K562 (cell line): ENCODE measurements around the gene CREB3L4. TPM values are rescaled to one million over a fixed set of nuclear protein-coding genes. Genes with fewer than 3 reads are reported as not detected.
A peak's percentile ranks its signal among the peaks of the same experiment; 100 is the strongest.

Experiments
- DMBX1 ChIP-seq: fragments of 250-450 bp; sonication (Bioruptor Pico); IDR thresholded peaks from 2 replicates; pipeline ENCODE4 v1.8.0; 2022; ENCODE audit warnings: inconsistent platforms, mild to moderate bottlenecking, moderate library complexity, borderline replicate concordance
- FOSL1 ChIP-seq: fragments of 200-800 bp; sonication (Bioruptor generic); conservative IDR thresholded peaks from 2 replicates; pipeline ENCODE4 v1.6.1; 2016; ENCODE audit warnings: missing genetic modification characterization, missing compliant biosample characterization
- HMGN3 ChIP-seq: IDR thresholded peaks from 2 replicates; pipeline ENCODE4 v1.6.1; 2011; ENCODE audit warnings: borderline replicate concordance, low read depth, mild to moderate bottlenecking, mixed read lengths, low read length; ENCODE audit not compliant: insufficient read length; ENCODE audit errors: extremely low read depth
- ILK ChIP-seq: fragments of 450-650 bp; IDR thresholded peaks from 2 replicates; pipeline ENCODE4 v1.6.1; 2016; ENCODE audit warnings: missing genetic modification characterization, low read depth, mild to moderate bottlenecking, missing compliant biosample characterization, moderate library complexity, borderline replicate concordance
- MBD1 ChIP-seq: fragments of 250-450 bp; sonication (Bioruptor Pico); IDR thresholded peaks from 2 replicates; pipeline ENCODE4 v1.8.0; 2022; ENCODE audit warnings: inconsistent platforms
- POLR2A ChIP-seq: fragments of 450-650 bp; conservative IDR thresholded peaks from 2 replicates; pipeline ENCODE4 v1.6.1; 2016
- POLR2AphosphoS2 ChIP-seq: IDR thresholded peaks from 2 replicates; pipeline ENCODE4 v1.6.1; 2012; ENCODE audit warnings: low read length, improper control_type of control experiment
- PRDM10 ChIP-seq: fragments of 450-650 bp; IDR thresholded peaks from 2 replicates; pipeline ENCODE4 v1.6.1; 2018; ENCODE audit not compliant: partially characterized antibody
- PREB ChIP-seq: sonication (generic); formaldehyde crosslinking; IDR thresholded peaks from 2 replicates; pipeline ENCODE4 v1.8.1; 2023; ENCODE audit warnings: mild to moderate bottlenecking, missing genetic modification reagents
- RHOXF2B ChIP-seq: fragments of 250-450 bp; sonication (Bioruptor Pico); conservative IDR thresholded peaks from 2 replicates; pipeline ENCODE4 v1.5.1; 2021
- SETDB1 ChIP-seq: IDR thresholded peaks from one replicate; pipeline ENCODE4 v1.6.1; 2012; ENCODE audit warnings: low read length, control low read depth, inconsistent platforms
- SUPT5H ChIP-seq: fragments of 450-650 bp; IDR thresholded peaks from 2 replicates; pipeline ENCODE4 v1.6.1; 2016
- THAP7 ChIP-seq: fragments of 250-450 bp; sonication (Bioruptor Pico); IDR thresholded peaks from 2 replicates; pipeline ENCODE4 v1.5.0; 2021
- XRCC5 ChIP-seq: fragments of 200-400 bp; formaldehyde crosslinking; IDR thresholded peaks from 2 replicates; pipeline ENCODE4 v1.6.1; 2017; ENCODE audit warnings: low read depth, mild to moderate bottlenecking, low read length
- ZBTB33 ChIP-seq: sonication (generic); formaldehyde crosslinking; IDR thresholded peaks from 2 replicates; pipeline ENCODE4 v1.8.1; 2023; ENCODE audit warnings: mild to moderate bottlenecking, missing genetic modification reagents
- ZFPM2 ChIP-seq: fragments of 250-450 bp; sonication (Bioruptor Pico); IDR thresholded peaks from 2 replicates; pipeline ENCODE4 v1.5.1; 2022; ENCODE audit warnings: mild to moderate bottlenecking
- ZFX ChIP-seq: sonication (generic); formaldehyde crosslinking; IDR thresholded peaks from 2 replicates; pipeline ENCODE4 v1.8.0; 2022; ENCODE audit warnings: mild to moderate bottlenecking, missing genetic modification reagents, moderate library complexity
- ZKSCAN1 ChIP-seq: fragments of 150-350 bp; IDR thresholded peaks from 2 replicates; pipeline ENCODE4 v1.6.1; 2016; ENCODE audit warnings: low read depth, low read length
- ZNF23 ChIP-seq: fragments of 250-450 bp; sonication (Bioruptor Pico); IDR thresholded peaks from 2 replicates; pipeline ENCODE4 v1.4.0; 2020; ENCODE audit warnings: mild to moderate bottlenecking
- ZNF707 ChIP-seq: fragments of 250-450 bp; sonication (Bioruptor Pico); conservative IDR thresholded peaks from 2 replicates; pipeline ENCODE4 v1.8.0; 2022; ENCODE audit warnings: inconsistent platforms, mild to moderate bottlenecking, moderate library complexity
- ZNF785 ChIP-seq: fragments of 250-450 bp; sonication (Bioruptor Pico); IDR thresholded peaks from 2 replicates; pipeline ENCODE4 v1.4.0; 2020; ENCODE audit warnings: mild to moderate bottlenecking
- polyA plus RNA-seq, 8 experiments: library from polyadenylated mRNA; depleted of rRNA in 4 of 8; stranded (reverse) in 5 of 8; unstranded in 3 of 8; fragments of >200 nt; fragmentation: Nextera tagmentation in 2 of 8; fragmentation: Illumina TruSeq in 1 of 8; extraction: Ambion mirVana in 2 of 8; extraction: Trizol in 1 of 8; gene quantifications; 2 replicates each; pipeline versions ENCODE4 v1.2.1 to v1.2.3, GENCODE V29; 2011 to 2014; ENCODE audit warnings: inconsistent platforms in 1 of 8, missing spikeins in 1 of 8
- total RNA-seq, 7 experiments: library from RNA; depleted of rRNA in 6 of 7; stranded (reverse); fragments of >200 nt in 6 of 7; fragmentation: Illumina TruSeq in 2 of 7; extraction: Trizol in 2 of 7; gene quantifications; 2 replicates each; pipeline versions ENCODE4 v1.2.1 to v1.2.3, GENCODE V29; 2011 to 2021; ENCODE audit warnings: low replicate concordance in 1 of 7

CREB3L4 gene
- total and polyA plus RNA-seq, 9 of the 15 experiments (the other 6 are each of a cell fraction or from before 2014, with no cell fraction given), result 9.9 to 18.6 (median 13.9) TPM

- no peak for TF ChIP-seq THAP7 (CRISPR knock-in tag)
- TF ChIP-seq PRDM10, result no peak
- no peak for TF ChIP-seq XRCC5
- peak; percentile 65; the same call in 1 of the 2 replicates for TF ChIP-seq SUPT5H
- no peak for TF ChIP-seq ZBTB33
- TF ChIP-seq DMBX1 (CRISPR knock-in tag), result no peak
- no peak for TF ChIP-seq FOSL1 (tag)
- TF ChIP-seq ZKSCAN1, result no peak
- no peak for TF ChIP-seq ZFX (CRISPR knock-in tag)
- TF ChIP-seq ZFPM2 (CRISPR knock-in tag), result no peak
- no peak for TF ChIP-seq ZNF23 (CRISPR knock-in tag)
- no peak for TF ChIP-seq ZNF785 (CRISPR knock-in tag)
- TF ChIP-seq HMGN3, result no peak
- no peak for TF ChIP-seq RHOXF2B
- TF ChIP-seq ILK (tag), result no peak
- no peak for TF ChIP-seq ZNF707 (CRISPR knock-in tag)
- no peak for TF ChIP-seq SETDB1
- TF ChIP-seq POLR2A, result peak; percentile 58
- TF ChIP-seq POLR2AphosphoS2, result peak; percentile 52; the same call in 1 of the 2 replicates
- TF ChIP-seq PREB (CRISPR knock-in tag), result no peak
- TF ChIP-seq MBD1, result no peak
- TF ChIP-seq, all 486 proteins: peak for 5
Observed at GRCh38 chr1:153973525-153973924, 5.8 kb downstream of the CREB3L4 start (continued).
